Tibial nerve (tissue), 4 donors: Measurements from ENCODE around the gene TLK1.

Experiments
- EP300 ChIP-seq, 2 donors: sonication (generic); formaldehyde crosslinking; IDR thresholded peaks; one replicate each; pipeline ENCODE4 v1.6.1; 2017; ENCODE audit warnings: antibody characterized with exemption in 2 of 2, mild to moderate bottlenecking in 1 of 2
- TF ChIP-seq, protein P1 (sequence below), 5 experiments: fragments of 200-600 bp in 3 of 5; fragments of 450-650 bp in 2 of 5; sonication (generic) in 3 of 5; IDR thresholded peaks; one replicate each; pipeline ENCODE4 v1.5.1; 2016 to 2019; ENCODE audit warnings: antibody characterized with exemption in 5 of 5, mild to moderate bottlenecking in 3 of 5, moderate library complexity in 2 of 5

DNA sequence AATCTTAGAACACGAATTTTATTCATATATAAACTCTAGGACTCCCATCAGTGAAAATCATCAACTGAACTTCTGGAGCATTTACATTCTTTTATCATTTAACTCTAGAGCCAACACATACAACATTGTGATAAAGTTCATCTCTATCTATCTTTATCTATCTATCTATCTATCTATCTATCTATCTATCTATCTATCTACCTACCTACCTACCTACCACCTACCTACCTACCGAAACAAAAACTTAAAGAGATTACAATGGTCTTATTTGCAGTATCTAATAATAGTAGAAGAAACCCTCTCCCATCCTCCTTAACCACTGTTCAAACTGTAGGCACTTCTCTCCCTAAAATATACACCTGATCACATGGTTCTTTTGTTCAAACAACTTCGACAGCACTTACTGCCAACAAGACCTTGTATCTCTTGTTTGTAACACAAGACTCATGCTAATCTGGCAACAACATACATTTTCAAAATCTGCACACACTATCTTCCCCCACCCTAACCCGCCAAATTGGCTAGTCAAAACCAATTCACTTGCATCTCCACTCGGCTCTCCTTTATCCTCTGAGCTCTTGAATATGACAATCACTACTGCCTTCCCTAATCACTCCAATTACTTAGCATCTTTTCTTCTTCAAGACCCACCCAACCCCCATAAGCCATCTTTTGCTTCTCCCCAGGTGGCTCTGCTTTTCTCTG is 162.6 kb downstream of the TLK1 start:
- TF ChIP-seq, protein P1, sequence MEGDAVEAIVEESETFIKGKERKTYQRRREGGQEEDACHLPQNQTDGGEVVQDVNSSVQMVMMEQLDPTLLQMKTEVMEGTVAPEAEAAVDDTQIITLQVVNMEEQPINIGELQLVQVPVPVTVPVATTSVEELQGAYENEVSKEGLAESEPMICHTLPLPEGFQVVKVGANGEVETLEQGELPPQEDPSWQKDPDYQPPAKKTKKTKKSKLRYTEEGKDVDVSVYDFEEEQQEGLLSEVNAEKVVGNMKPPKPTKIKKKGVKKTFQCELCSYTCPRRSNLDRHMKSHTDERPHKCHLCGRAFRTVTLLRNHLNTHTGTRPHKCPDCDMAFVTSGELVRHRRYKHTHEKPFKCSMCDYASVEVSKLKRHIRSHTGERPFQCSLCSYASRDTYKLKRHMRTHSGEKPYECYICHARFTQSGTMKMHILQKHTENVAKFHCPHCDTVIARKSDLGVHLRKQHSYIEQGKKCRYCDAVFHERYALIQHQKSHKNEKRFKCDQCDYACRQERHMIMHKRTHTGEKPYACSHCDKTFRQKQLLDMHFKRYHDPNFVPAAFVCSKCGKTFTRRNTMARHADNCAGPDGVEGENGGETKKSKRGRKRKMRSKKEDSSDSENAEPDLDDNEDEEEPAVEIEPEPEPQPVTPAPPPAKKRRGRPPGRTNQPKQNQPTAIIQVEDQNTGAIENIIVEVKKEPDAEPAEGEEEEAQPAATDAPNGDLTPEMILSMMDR (IDR thresholded peaks at IDR 0.05): no peak
- TF ChIP-seq EP300 (IDR thresholded peaks at IDR 0.05): no peak
